ENCODE results near the gene SLC6A6. TPM values are rescaled to one million over a fixed set of nuclear protein-coding genes. Genes with fewer than 3 reads are reported as not detected.

The SLC6A6 gene
- total RNA-seq, 1 experiment from 2014 or later: 3.4 TPM

DNA sequence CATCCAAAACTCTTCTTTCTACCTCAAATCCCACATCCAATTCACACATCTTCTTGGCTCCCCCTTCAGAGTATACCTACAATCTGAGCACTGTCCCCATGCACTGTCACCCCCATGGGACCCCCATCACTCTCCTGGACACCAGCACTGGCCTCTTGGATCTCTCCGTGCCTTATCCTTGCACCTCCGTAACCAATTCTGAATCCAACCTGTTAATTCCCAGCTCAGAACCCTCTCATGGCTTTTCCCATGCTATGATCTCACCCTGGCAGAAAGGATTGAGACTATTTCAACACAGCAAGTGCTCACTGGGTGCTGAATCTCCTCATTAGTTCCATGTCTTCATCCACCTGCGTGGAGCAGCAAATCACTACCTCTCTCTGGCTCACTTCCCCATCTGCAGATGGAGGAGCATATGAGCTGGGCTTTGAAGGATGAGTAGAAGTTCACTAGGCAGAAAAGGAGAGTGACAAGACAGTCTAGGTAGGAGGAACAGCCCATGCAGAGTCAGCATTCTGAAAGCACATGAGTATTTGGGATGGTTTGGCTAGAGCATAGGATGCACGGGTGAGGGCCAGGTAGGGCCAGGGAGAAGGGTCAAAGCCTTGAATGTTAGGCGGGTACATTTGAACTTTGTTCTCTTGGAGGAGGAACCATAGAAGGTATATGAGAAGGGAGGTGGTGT, 48.7 kb downstream of the SLC6A6 start:
- Histone ChIP-seq H3K36me3 (no peaks in the 10 kb centered on the region), H3K9me3 (no peaks in the 10 kb centered on the region), H3K27me3 (no peaks in the 10 kb centered on the region), H3K4me3 (no peak overlapping the region)
- no peak for DNase-seq

DNA sequence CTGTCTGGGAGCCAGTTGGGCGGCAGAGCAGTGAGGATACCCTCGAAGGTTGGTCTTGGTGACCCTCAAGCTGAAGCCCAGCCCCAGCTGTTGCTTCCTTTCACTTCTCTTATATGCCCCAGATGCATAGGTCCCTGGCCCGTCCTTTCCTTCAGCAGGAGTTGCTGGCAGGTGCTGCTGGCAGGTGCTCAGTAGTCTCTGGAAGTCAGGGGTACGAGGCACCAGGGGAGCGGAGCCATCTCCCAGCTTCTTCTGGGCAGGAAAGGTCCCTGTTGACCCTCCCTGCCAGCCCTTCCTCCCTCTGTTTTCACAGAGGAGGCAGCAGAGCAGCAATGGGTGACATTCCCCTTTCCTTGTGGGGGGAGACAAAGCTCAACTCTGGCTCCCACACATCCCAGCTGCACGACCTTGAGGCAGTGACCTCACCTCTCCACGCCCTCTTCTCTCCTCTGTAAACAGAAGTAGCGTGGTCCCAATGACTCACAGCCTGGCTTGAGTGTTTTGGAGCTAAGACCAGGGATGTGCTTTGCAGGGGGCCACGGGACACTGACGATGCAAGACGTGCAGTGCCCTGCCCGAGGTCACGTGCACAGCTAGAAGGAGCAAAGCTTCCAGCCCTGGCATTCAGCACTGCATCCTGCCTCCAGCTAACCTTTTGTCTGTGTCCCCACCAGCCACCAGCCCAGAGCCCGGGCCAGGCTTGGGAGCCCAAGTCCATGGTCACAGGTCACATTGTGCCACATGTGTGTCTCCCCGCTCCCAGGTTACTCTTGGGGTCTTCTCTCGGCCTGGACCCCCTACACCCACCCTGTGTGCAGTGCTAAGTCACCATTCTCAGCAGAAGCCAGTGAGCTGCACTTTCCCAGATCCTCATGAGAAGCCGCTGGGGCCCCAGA, 49.7 kb downstream of the SLC6A6 start:
- peak; percentile 89 for DNase-seq
- no peaks in the 10 kb centered on the region for H3K27me3 ChIP-seq
- H3K9me3 ChIP-seq: no peaks in the 10 kb centered on the region
- H3K4me3 ChIP-seq: no peak overlapping the region
- no peaks in the 10 kb centered on the region for H3K36me3 ChIP-seq

DNA sequence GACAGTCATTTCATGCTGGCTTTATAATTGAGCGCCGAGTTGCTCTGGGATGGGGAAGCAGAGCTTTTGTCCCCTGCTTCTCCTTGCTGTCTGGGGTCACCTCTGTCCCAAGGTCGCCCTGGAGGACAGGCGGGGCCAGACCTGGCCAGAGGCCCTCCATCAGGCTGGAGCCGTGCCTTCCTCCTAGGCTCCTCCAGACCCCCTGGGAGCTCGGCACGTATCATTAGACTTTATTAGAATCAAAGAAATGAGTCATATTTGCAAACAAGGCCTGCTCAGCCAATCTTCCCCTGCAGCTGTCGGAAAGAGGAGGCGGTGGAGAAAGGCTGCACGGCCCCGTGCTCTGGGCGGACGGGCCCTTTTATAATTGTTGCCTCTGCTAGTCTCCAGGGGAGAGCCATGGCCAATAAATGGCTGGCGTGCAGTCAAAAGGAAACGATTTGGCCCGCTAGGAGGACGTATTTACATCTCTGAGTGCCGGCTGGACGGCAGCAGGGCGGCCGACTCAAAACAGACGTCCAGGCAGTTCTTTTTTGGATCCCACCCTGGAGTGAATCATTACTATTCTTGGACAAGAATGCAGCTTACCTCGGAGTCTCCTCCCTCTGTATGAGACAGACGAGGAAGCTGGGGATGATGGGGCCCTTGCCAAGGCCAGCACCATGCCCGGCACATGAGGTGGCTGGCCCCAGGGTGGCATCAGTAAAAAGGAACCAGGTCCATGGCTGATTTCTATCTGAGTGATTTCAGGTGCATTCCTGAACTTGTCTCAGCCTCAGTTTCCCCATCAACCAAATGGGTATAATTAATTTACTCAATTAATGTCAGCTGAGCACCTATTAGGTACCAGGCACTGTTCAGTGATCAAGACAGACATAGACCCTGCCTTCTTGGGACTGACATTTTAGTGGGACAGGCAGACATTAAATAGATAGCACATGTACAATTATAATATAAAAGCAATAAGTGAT, 50.6 kb downstream of the SLC6A6 start:
- peak; percentile 96 for DNase-seq
- H3K4me3 ChIP-seq: no peak overlapping the region
- no peaks in the 10 kb centered on the region for H3K36me3 ChIP-seq
- H3K9me3 ChIP-seq: no peaks in the 10 kb centered on the region
- no peaks in the 10 kb centered on the region for H3K27me3 ChIP-seq

DNA sequence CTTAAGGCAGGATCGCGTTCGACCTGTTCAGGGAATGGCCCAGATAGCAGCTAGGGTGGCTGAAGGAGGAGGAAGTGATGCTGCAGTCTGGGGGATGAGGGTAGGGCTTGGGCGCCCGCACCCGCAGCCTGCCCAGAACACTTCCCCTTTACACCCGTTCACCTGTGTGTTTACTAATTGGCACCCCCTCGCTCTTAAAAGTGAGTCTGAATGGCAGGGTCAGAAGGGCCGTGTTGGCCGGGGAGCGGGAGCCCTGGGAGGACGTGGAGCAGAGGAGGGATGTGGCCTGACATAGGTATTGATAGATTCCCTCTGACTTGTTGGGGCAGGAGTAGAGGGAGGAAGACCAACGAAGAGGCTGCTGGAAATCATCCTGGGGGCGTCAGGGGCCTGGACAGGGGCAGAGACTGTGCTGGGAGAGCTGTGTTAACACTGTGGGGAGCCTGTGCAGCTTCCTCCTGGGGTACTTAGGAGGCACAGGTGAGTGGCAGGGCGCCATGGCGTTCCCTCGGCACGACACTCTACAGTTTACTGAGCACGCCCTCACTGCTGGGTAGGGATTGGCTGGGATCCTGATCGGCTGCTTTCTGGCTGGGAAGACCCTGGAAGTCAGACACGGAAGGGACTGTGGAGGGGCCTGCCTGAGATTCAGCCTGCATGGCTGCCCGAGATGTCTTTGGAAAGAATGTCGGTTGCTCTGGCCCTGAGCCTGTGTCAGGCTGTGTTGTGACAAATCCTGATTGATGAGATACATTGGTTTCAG, 51.7 kb downstream of the SLC6A6 start:
- Histone ChIP-seq H3K9me3 (no peaks in the 10 kb centered on the region), H3K4me3 (no peak overlapping the region), H3K27me3 (no peaks in the 10 kb centered on the region), H3K36me3 (no peaks in the 10 kb centered on the region)
- DNase-seq: no peak

DNA sequence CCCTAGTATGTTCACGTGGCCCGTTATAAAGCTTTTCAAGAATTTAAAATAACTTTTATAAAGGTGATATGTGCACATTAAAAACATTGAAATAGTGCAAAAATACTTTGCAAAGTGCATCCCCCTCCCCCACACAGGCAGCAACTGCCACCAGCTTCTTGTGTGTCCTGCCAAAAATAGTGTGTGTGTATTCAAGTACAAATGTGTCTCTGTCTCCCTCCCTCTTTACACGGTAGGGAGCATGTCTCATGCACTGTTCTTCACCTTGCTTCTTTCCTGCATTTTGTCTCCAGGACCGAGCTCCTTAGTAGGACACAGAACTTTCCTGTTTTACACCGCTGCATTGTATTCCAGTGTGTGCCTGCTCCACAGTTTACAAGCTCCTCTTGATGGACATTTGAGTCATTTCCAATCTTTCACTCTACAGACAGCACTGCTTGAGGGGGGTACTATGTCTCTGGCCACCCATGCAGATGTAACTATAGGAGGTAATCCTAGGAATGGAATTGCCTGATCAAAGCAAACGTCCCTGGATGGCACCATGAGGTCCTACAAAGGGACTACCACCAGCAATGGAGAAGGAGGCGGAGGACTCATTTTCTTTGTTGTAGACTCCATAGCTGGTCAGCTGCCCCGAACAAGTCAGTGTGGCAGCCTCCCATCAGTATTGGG, 52.4 kb downstream of the SLC6A6 start:
- no peak for DNase-seq
- no peaks in the 10 kb centered on the region for H3K9me3 ChIP-seq
- H3K36me3 ChIP-seq: no peaks in the 10 kb centered on the region
- no peak overlapping the region for H3K4me3 ChIP-seq
- H3K27me3 ChIP-seq: no peaks in the 10 kb centered on the region

DNA sequence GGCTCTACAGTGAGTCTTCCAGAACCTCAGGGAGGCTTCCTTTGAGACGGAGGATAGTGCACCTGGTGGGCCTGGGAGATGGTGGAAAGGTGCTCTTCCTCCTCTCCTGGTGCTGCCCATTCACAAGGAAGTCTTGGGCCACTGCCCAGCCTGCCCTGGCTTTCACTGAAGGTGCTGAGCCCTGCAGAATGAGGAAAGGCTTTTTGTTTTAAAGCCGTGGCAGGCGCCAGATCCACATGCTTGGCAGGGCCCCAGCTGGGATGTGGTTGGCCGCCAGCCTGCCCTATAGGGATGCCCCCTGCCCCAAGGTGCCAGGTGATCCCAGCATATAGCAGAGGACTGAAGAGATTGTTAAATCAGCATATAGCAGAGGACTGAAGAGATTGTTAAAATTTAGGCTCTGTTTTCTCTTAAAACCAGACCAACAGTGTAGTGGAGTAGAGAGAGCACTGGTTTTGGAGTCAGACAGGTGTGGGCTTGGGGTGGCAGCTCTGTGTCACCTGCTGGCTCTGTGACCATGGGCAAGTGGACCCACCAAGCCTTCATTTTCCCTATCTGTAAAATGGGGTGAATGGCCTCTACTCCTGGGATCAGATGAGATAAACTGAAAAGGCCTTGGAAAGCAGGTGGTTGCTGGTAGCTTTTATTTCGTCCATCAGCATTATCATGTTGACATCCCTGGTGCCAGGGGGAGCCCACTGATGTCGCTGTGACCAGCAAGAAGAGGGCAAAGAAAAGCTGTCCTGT, 53.3 kb downstream of the SLC6A6 start:
- Histone ChIP-seq H3K27me3 (no peaks in the 10 kb centered on the region), H3K9me3 (no peaks in the 10 kb centered on the region), H3K36me3 (no peaks in the 10 kb centered on the region), H3K4me3 (no peak overlapping the region)
- DNase-seq: peak; percentile 38

DNA sequence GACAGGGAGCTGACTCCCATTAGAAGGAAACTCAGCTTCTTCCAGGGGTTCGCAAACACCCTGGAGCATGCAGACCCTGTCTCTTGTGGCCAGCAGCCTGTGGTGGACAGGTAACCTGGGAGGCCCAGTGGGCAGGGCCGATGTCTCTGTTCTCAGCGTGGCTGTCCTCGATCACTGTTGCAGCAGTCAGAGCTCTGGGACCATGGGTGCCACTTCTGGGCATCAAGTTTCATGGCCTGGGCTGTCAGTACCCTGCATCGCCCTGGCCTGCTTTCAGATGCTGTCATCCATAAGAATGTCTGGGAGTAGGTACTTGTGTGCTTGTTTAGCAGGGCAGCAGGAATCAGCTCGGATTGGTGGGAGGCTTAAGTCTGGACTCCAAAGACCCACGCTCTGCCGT, 54.4 kb downstream of the SLC6A6 start:
- DNase-seq: no peak
- H3K9me3 ChIP-seq: no peaks in the 10 kb centered on the region
- no peaks in the 10 kb centered on the region for H3K36me3 ChIP-seq

DNA sequence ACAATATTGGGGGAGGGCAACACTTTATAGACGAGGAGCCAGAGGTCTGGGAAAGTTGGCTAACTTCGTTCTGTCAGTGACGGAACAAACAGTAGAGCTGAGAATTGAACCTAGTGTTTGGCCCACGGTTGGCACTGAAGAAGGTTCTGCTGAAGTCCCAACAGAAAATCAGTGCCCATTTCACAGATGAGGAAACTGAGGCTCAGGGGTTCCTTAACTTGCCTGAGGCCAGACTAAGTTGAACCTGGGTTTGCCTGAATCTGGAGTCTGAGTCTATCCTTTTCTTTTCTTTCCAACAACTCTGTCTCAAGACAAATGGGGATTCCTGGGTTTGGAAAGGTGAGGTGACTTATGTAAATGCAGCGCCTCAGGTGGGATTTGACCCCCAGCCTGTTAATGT, 55.1 kb downstream of the SLC6A6 start:
- DNase-seq: no peak
- H3K4me3 ChIP-seq: no peak overlapping the region
- no peaks in the 10 kb centered on the region for H3K36me3 ChIP-seq
- H3K9me3 ChIP-seq: no peaks in the 10 kb centered on the region
- H3K27me3 ChIP-seq: no peaks in the 10 kb centered on the region

More for the DNA sequence above, 54.4 kb downstream of the SLC6A6 start:
- Histone ChIP-seq H3K27me3 (no peaks in the 10 kb centered on the region), H3K4me3 (no peak overlapping the region)

DNA sequence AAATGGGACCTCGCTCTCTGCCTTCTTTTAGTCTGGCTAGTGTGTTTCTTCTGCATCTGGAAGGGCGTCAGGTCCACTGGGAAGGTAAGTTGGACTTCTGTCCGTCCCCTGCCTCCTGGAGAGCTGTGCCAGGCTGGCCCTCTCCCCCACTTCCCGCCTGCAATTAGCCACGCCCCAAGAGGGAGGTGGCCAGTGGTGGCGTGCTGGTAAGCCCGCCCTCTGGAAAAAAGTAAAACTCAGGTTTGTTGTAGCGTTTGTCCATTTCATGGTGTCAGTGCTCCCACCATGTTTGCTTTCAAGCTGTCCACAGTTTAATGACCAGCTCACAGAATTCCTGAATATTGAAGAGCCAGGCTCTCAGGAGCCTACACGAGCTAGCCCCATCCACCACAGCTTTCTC, 55.6 kb downstream of the SLC6A6 start:
- DNase-seq: no peak
- H3K9me3 ChIP-seq: no peaks in the 10 kb centered on the region
- H3K27me3 ChIP-seq: no peaks in the 10 kb centered on the region
- H3K36me3 ChIP-seq: no peaks in the 10 kb centered on the region
- H3K4me3 ChIP-seq: no peak overlapping the region

DNA sequence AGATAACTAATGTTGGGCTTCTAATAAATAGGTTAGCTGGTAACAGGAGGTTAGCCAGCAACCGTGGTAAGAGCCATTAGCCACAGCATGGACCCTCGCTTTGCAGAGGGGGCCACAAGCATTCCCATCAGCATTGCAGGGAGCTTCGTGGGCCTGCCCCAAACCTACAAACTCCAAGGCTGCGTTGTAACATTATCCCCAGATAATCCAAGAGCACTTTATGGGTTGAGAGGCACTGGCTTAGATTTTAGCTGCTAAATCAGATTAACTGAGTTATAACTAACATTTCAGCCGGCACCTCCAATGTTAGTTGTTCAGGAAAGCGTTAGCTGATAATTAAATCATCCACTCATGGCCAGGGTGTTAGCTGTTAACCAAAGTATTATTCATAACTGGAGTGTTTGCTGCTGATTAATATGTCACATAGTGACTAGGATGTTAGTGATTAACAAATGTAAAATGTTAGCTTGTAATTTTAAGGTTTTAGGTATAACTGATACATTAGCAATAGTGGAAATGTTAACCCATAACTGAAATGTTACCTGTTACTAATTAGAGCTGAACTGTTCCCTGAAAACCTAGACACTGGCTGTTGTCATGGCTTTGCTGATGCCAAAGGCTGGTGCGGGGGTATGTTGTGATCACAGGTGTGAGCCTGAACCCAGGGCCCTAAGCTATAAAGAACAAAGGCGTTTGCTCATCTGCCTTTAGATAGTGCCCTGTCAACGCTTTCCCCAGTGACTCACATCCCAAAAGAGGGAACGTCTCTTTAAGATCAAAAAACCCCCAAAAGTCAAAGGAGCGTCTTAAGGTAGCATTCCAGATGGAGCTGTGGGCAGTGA, 56.2 kb downstream of the SLC6A6 start:
- DNase-seq: no peak
- H3K36me3 ChIP-seq: no peaks in the 10 kb centered on the region
- no peaks in the 10 kb centered on the region for H3K27me3 ChIP-seq
- H3K9me3 ChIP-seq: no peaks in the 10 kb centered on the region
- H3K4me3 ChIP-seq: no peak overlapping the region

DNA sequence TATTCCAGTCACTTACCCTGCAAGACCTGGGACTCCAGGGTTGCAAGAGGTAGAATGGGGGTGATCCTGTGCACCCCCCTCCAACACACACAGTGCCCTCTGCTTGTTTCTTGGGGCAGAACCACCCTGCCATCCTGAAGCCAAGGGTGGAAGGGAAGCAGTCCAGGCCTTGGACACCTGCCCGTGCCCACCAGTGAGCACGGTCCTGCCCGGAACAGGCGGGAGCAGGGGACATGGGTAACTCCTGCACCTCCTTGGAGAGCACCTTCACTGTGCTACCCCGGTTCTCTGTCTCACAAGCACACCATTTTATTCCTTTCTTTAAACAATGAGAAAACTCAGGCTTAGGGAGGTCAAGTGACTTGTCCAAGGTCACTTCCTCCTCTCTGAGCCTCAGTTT, 57.0 kb downstream of the SLC6A6 start:
- no peaks in the 10 kb centered on the region for H3K27me3 ChIP-seq
- DNase-seq: no peak
- no peaks in the 10 kb centered on the region for H3K36me3 ChIP-seq
- H3K4me3 ChIP-seq: no peak overlapping the region
- H3K9me3 ChIP-seq: no peaks in the 10 kb centered on the region

DNA sequence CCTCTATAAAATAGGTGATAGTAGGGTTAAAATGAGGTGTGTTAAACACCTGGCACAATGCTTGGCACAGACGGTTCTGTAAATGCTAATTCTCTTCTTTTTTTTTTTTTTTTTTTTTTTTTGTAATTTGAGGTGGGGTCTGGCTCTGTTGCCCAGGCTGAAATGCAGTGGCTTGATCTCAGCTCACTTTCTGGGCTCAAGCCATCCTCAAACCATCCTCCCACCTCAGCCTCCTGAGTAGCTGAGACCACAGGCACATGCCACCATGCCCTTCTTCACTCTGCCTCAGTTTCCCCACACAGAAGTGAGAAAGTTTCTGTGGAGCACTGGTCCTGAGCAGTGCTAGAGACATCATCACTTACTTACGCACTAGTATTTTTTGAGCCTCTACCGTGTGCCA, 57.4 kb downstream of the SLC6A6 start:
- H3K27me3 ChIP-seq: no peaks in the 10 kb centered on the region
- DNase-seq: no peak
- no peak overlapping the region for H3K4me3 ChIP-seq
- H3K9me3 ChIP-seq: no peaks in the 10 kb centered on the region
- no peaks in the 10 kb centered on the region for H3K36me3 ChIP-seq

DNA sequence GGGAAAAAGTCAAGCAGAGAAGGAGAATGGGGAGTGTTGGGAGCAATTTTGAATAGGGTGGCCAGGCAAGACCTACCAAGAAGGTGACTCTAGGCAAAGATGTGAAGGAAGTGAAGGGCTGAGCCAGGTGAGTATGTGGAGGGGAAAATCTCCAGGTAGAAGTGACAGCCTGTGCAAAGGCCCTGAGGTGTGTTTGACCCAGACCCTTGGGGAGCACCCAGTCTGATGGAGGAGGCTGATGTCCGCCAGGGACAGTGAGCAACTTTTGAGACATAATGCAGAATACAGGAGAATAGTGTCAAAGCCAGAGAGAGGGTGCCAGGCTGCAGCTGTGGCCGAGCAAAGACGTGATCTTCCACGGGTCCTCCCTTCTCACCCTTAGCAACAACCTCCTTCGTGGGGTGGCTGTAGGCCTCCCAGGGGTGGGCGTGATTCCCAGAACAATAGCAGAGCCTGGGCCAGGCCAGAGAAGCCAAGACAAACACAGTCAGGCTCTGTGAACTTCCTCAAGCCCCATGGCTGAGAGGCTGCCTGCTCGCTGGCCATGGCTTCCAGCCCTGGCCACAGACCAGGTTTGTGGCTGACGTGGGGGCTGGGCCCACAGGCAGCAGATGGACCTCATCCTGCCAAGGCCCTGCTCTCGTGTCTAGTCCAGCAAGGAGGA, 58.1 kb downstream of the SLC6A6 start:
- Histone ChIP-seq H3K27me3 (no peaks in the 10 kb centered on the region), H3K4me3 (no peak overlapping the region), H3K9me3 (no peaks in the 10 kb centered on the region), H3K36me3 (no peaks in the 10 kb centered on the region)
- peak; percentile 92 for DNase-seq

All from MG63 (cell line).